Lower leg skin (tissue), 3 donors: ENCODE measurements around the gene METAP1D.

Source experiments
- POLR2A ChIP-seq, 2 donors: fragments of 450-650 bp; IDR thresholded peaks; one replicate each; pipeline ENCODE4 v1.6.1; 2016 to 2017; ENCODE audit warnings: antibody characterized with exemption in 2 of 2, mild to moderate bottlenecking in 1 of 2, moderate library complexity in 1 of 2
- TF ChIP-seq, protein P1 (sequence below), 3 donors: fragments of 450-650 bp; IDR thresholded peaks; one replicate each; pipeline ENCODE4 v1.5.1; 2016; ENCODE audit warnings: antibody characterized with exemption in 3 of 3, mild to moderate bottlenecking in 3 of 3, moderate library complexity in 2 of 3

DNA sequence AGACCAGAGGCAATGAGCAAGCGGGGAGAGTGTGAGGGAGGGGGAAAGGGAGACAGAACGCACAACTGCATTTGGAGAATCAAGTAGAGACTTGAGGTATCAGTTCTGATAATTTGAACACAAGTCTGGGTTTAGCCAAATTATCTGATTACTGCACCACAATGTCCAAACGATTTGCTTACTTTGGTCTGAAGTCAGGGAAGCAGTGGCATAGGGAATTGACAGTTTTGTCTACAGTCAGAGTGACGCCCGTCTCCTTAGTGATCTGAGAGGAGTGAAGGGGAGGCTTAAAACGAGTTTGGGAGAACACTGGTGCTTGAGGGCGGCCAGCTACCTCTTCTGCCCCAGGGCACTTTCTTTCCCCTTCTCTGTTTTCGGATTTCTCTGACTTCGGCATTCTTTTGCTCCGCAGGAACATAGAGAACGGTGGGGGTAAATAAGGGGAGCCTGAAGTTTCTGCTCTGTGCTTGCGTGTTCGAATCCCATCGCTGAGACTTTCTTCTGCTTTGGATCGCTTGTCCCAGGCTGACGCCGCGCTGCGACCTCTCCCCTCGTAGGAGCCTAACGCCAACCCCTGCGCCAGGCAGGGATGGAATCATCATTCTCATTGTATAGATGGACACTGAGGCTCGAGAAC lies 105.8 kb downstream of the METAP1D start:
- no peak for TF ChIP-seq POLR2A (IDR thresholded peaks at IDR 0.05)
- TF ChIP-seq, protein P1, sequence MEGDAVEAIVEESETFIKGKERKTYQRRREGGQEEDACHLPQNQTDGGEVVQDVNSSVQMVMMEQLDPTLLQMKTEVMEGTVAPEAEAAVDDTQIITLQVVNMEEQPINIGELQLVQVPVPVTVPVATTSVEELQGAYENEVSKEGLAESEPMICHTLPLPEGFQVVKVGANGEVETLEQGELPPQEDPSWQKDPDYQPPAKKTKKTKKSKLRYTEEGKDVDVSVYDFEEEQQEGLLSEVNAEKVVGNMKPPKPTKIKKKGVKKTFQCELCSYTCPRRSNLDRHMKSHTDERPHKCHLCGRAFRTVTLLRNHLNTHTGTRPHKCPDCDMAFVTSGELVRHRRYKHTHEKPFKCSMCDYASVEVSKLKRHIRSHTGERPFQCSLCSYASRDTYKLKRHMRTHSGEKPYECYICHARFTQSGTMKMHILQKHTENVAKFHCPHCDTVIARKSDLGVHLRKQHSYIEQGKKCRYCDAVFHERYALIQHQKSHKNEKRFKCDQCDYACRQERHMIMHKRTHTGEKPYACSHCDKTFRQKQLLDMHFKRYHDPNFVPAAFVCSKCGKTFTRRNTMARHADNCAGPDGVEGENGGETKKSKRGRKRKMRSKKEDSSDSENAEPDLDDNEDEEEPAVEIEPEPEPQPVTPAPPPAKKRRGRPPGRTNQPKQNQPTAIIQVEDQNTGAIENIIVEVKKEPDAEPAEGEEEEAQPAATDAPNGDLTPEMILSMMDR (IDR thresholded peaks at IDR 0.05): no peak
